ENCODE results near the gene NUP210.
A peak's percentile ranks its signal among the peaks of the same experiment; 100 is the strongest.
"Not testable (repeated sequence)": the region's sequence is repeated elsewhere in the genome, so short reads cannot be mapped to it uniquely, and the experiment has no call there.

NUP210 gene

DNA sequence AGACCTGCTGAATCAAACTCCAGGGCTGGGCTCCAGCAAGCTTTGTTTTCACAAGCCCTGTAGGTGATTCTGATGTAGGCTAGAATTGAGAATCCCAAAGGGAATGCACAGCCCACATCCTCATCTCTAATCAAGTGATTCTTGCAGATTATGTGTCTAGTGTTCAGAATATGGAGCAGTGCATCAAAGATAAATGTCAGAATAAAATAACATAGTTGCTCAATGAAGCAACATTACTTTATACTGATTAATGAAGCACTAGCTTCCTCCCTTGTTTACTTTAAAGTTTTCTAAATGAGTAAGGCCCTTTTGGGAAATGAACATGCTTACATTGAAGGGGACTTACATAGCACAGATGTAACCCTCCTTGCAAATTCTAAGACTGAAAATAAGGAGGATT lies 39.2 kb downstream of the NUP210 start:
- DNase-seq, result no peak
- in situ Hi-C loops (cut with MboI; ENCODE audit: low pct_unique_long_range_greater_than_20kb, low sequenced_read_pairs), result no loop called here

DNA sequence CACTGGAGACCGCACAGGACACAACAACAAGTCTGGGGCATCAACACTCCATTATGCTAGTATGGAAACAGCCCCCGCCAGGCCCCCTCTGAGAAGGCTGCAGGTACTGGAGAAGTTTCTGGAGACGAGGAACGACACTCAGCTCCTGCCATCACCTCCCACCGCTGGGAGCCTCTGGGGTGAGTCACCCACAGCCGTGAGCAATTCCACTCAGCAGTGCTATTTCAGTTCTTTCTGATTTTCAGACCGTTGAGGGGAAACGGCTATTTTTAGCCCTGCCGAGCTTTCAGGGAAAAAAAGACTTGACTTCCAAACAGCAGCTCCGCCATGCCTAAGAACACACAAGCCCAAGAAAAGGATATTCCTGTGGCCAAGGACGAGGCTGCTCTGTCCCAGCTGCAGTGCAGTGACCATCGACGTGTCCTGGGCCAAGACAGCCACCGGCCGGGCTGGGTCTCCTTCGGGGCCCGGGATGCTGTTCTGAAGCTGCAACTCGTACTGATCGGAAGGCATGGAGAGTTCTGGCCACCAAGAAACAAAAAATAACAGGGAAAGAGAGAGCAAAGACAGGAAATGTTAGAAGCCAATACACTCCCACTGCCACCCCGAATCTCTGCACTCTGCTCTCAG lies 40.8 kb downstream of the NUP210 start:
- in situ Hi-C loops (cut with MboI; ENCODE audit: low pct_unique_long_range_greater_than_20kb, low sequenced_read_pairs), result no loop called here
- peak; percentile 33 for DNase-seq

DNA sequence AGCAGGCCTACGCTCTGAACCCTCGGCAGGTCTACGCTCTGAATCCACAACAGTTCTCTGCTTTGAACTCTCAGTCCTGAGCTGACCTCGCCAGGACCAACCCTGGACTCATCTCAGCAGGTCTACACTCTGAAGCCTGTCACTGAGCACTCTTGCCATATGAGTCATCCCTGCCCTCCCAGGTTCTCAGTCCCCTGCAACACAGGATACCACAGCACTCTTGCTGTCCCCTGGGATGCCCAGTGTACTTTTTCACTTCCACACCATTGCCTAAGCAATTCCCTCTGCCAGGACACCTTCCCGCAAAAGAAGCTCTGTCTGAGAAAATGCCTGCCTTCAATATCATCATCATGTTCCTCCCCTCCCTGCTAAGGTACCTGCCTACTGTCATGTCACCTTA lies 42.0 kb downstream of the NUP210 start:
- DNase-seq, result no peak
- in situ Hi-C loops (cut with MboI; ENCODE audit: low pct_unique_long_range_greater_than_20kb, low sequenced_read_pairs), result no loop called here

DNA sequence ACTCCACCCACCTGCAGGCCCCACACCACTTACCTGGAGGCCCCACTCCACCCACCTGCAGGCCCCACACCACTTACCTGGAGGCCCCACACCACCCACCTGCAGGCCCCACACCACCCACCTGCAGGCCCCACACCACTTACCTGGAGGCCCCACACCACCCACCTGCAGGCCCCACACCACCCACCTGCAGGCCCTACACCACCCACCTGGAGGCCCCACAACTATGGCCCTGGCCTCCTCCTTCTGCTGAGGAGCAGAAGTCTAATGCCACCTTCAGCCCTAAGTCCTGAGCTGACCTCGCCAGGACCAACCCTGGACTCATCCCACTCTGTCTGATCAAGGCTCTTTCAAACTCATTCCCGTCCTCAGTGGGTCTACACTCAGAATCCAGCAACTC lies 42.4 kb downstream of the NUP210 start:
- in situ Hi-C loops (cut with MboI; ENCODE audit: low pct_unique_long_range_greater_than_20kb, low sequenced_read_pairs); DNase-seq: not testable (repeated sequence)

DNA sequence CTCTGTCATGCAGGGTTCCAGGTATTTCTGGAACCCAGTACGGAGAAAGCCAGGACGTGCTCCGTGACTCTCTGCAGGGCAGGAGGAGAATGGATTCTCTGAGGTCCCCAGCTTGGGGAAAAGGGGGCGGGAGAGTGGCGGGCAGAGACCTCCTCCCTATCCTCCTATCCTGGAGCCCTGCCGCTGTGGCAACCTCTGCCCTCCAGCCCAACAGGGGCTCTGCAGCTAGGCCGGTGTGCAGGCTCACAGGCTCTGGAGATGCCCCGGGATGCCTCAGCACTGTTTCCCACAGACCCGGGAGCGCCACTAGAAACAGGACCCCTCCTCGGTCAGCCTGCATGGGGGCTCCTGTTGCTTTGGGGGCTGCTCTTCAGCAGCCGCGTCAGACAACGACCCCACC lies 43.1 kb downstream of the NUP210 start:
- DNase-seq, result no peak
- in situ Hi-C loops (cut with MboI; ENCODE audit: low pct_unique_long_range_greater_than_20kb, low sequenced_read_pairs), result no loop called here

- in situ Hi-C loops (cut with MboI; ENCODE audit: low pct_unique_long_range_greater_than_20kb, low sequenced_read_pairs), result no loop called here
- DNase-seq, result no peak
Measured at GRCh38 chr3:13376091-13376490, 44.0 kb downstream of the NUP210 start.

DNA sequence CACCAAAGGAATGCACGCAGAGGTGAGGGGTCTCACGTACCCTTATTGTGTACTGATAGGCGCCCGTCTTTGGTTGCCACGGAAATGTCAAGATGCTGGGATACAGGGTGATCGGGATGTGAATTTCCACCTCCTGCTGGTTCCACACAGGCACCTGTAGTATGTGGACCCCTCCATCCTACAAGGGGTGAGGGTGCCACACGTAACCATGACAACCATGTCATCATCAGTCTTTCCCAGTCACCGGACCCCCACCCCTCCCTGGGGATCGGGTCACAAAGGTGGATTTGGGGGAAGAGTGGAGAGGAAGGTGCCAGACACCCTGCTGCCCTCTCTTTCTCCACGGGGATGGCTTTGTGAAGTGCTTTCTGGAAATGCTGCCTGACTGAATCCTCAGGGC lies 44.7 kb downstream of the NUP210 start:
- no peak for DNase-seq
- in situ Hi-C loops (cut with MboI; ENCODE audit: low pct_unique_long_range_greater_than_20kb, low sequenced_read_pairs), result no loop called here

- in situ Hi-C loops (cut with MboI; ENCODE audit: low pct_unique_long_range_greater_than_20kb, low sequenced_read_pairs), result no loop called here
- no peak for DNase-seq
Measured at GRCh38 chr3:13373975-13374586, 46.0 kb downstream of the NUP210 start.

GRCh38 chr3:13372656-13373055 lies 47.5 kb downstream of the NUP210 start:
- DNase-seq, result no peak
- in situ Hi-C loops (cut with MboI; ENCODE audit: low pct_unique_long_range_greater_than_20kb, low sequenced_read_pairs), result no loop called here

GRCh38 chr3:13372126-13372525 lies 48.0 kb downstream of the NUP210 start:
- in situ Hi-C loops (cut with MboI; ENCODE audit: low pct_unique_long_range_greater_than_20kb, low sequenced_read_pairs), result no loop called here
- no peak for DNase-seq

- no peak for DNase-seq
- in situ Hi-C loops (cut with MboI; ENCODE audit: low pct_unique_long_range_greater_than_20kb, low sequenced_read_pairs), result no loop called here
Measured at GRCh38 chr3:13371100-13372075, 48.7 kb downstream of the NUP210 start.

GRCh38 chr3:13370609-13371008 lies 49.5 kb downstream of the NUP210 start:
- in situ Hi-C loops (cut with MboI; ENCODE audit: low pct_unique_long_range_greater_than_20kb, low sequenced_read_pairs), result no loop called here
- no peak for DNase-seq

DNA sequence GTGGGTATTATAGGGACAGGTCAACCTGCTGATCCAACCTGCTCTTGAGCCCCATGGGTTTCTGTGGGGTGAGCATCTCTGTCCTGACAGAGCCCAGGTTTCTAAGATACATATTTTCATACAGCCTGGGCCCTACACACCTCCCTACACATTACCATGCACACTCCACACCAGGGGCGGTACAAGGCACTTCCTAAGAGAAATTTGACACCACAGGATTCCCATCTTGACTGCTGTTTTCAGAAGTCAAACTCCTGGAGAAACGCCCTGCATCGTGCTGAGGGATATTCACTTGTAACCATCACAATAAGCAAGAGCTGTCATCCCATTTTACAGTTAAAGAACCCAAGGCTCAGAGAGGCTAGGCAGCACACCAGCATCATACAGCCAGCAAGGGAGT lies 50.1 kb downstream of the NUP210 start:
- in situ Hi-C loops (cut with MboI; ENCODE audit: low pct_unique_long_range_greater_than_20kb, low sequenced_read_pairs), result no loop called here
- no peak for DNase-seq

DNA sequence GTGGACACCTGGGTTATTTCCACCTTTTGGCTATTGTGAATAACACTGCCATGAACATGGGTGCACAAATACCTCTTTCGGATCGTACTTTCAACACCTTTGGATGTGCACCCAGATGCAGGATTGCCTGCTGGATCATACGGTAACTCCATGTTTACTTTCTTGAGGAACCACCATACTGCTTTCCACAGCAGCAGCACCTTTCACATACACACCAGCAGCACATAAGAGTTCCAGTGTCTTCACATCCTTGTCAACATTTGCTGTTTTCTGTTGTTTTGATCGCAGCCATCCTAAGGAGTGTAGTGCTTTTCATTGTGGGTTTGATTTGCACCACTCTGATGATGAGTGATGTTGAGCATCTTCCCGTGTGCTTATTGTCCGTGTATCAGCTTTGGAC lies 51.3 kb downstream of the NUP210 start:
- in situ Hi-C loops (cut with MboI; ENCODE audit: low pct_unique_long_range_greater_than_20kb, low sequenced_read_pairs), result no loop called here

DNA sequence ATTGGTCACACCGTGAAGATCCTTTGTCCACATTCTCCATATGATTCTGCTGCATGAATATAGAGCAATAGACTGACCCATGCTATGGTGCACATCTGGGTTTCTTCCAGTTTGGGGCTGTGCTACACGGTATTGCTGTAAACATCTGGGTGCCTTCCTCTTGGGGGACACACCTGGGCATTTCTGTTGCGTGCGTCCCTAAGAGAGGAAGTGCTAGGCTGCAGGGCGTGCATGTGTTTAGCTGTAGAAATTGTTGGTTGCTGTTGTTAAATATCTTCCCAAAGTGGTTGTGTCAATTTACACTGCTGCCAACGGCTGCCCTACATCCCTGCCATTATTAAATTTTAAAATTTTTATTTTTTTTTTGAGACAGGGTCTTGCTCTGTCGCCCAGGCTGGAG lies 52.4 kb downstream of the NUP210 start:
- DNase-seq, result no peak
- in situ Hi-C loops (cut with MboI; ENCODE audit: low pct_unique_long_range_greater_than_20kb, low sequenced_read_pairs), result no loop called here

More for the DNA sequence above, 51.3 kb downstream of the NUP210 start:
- DNase-seq, result no peak

DNA sequence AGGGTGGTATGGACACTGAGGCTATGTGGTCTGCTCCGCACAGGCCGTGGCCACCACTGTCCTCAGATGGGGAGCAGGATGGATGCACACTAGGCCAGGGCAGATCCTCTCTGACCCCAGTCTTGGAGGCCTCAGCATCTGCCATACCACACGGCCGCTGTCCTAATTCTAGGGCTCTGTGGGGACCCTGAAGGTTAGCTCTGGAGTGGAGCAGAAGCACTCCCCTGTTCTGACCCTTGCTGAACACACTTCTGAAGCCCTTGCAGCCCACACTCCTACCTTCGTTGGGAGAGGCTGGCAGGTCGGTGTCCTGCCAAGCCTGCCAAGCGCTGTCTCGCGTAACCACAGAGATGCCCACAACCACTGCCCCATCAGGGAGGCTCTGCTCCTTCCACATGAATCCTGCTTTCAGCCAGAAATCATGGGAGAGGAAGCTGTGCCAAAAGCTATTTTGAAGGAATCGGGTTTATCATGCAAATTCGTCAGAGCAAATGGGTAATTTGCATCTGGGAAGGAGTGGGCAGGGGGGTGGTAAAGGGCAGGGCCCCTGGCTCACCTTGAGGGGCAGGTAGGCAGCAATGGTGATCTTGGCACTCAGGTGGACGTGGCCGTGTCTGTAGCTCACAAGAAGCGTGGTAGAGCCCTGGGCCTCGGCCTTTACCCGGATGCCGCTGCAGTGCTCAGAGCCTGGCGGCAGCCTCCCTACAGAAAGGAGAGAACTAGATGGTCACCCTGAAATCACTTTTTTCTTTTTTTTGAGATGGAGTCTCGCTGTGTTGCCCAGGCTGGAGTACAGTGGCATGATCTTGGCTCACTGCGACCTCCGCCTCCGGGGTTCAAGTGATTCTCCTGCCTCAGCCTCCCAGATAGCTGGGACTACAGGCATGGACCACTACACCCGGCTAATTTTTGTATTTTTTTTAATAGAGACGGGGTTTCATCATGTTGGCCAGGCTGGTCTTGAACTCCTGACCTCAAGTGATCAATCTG lies 54.4 kb downstream of the NUP210 start:
- in situ Hi-C loops (cut with MboI; ENCODE audit: low pct_unique_long_range_greater_than_20kb, low sequenced_read_pairs), result no loop called here
- no peak for DNase-seq

- in situ Hi-C loops (cut with MboI; ENCODE audit: low pct_unique_long_range_greater_than_20kb, low sequenced_read_pairs), result no loop called here
- no peak for DNase-seq
Measured at GRCh38 chr3:13364602-13365271, 55.4 kb downstream of the NUP210 start.

- DNase-seq, result no peak
- in situ Hi-C loops (cut with MboI; ENCODE audit: low pct_unique_long_range_greater_than_20kb, low sequenced_read_pairs), result no loop called here
Measured at GRCh38 chr3:13362551-13362950, 57.6 kb downstream of the NUP210 start.

GRCh38 chr3:13359916-13360315 lies 60.2 kb downstream of the NUP210 start:
- DNase-seq, result no peak
- in situ Hi-C loops (cut with MboI; ENCODE audit: low pct_unique_long_range_greater_than_20kb, low sequenced_read_pairs), result no loop called here

Data from KBM-7 (cell line).